GM18511 (cell line): Measurements from ENCODE around the gene KRTAP5-6.

Experiments used
- ATAC-seq: cut with Tn5 transposase; IDR thresholded peaks from one replicate; pipeline ENCODE4 v1.9.1; 2021; ENCODE audit warnings: mild to moderate bottlenecking, moderate library complexity; ENCODE audit not compliant: unreplicated experiment

The KRTAP5-6 gene

GRCh38 chr11:1746511-1746931, 49.5 kb downstream of the KRTAP5-6 start:
- ATAC-seq, result no peak

- ATAC-seq, result no peak
Measured at GRCh38 chr11:1746956-1747752, 50.2 kb downstream of the KRTAP5-6 start.
